Measurements from ENCODE around the gene ZNF217.

DNA sequence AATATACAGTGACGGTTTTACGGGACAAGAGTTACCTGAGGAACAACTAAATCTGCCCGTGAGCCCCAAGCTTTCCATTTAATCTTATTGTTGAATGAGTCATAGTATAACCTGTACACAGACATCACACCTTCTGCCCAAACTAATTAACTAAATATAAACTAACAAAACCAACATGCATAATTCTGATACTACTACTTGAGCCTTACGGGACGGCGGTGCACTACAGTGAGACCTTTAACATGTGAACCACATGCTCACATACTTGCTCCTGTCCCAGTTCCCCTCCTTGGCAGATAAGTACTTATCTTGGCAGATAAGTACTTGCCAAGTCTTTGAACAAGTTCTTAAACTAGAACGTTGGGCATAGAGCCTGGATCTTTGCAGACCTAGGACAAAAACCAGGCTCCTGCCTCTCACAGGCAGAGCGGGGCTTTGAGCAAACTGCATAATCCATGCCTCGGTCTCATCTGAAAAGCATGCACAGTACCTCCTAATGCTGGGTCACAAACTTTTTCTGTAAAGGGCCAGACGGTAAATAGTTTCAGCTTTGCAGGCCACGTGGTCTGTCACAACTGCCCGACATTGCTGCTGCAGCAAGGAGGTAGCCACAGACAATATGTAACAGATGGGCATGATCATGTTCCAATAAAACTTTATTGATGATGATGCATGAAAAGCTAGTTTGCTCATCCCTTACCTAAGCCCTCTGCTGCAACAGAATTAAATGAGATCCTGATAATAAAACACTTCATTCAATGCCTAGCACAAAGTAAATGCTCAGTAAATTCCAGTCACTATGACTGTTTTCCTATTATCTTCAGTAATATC lies 23.0 kb downstream of the ZNF217 start:
- TF ChIP-seq, protein P1, sequence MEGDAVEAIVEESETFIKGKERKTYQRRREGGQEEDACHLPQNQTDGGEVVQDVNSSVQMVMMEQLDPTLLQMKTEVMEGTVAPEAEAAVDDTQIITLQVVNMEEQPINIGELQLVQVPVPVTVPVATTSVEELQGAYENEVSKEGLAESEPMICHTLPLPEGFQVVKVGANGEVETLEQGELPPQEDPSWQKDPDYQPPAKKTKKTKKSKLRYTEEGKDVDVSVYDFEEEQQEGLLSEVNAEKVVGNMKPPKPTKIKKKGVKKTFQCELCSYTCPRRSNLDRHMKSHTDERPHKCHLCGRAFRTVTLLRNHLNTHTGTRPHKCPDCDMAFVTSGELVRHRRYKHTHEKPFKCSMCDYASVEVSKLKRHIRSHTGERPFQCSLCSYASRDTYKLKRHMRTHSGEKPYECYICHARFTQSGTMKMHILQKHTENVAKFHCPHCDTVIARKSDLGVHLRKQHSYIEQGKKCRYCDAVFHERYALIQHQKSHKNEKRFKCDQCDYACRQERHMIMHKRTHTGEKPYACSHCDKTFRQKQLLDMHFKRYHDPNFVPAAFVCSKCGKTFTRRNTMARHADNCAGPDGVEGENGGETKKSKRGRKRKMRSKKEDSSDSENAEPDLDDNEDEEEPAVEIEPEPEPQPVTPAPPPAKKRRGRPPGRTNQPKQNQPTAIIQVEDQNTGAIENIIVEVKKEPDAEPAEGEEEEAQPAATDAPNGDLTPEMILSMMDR (IDR thresholded peaks at IDR 0.05; ENCODE audit: insufficient read depth, low read length) = no peak
- TF ChIP-seq POLR2AphosphoS5 (IDR thresholded peaks at IDR 0.05; ENCODE audit: low read depth) (no peak), SPI1 (IDR thresholded peaks at IDR 0.05; ENCODE audit: borderline replicate concordance, low read depth) (no peak), GABPA (IDR thresholded peaks at IDR 0.05; ENCODE audit: low read depth) (no peak)
- TF ChIP-seq, protein P2, sequence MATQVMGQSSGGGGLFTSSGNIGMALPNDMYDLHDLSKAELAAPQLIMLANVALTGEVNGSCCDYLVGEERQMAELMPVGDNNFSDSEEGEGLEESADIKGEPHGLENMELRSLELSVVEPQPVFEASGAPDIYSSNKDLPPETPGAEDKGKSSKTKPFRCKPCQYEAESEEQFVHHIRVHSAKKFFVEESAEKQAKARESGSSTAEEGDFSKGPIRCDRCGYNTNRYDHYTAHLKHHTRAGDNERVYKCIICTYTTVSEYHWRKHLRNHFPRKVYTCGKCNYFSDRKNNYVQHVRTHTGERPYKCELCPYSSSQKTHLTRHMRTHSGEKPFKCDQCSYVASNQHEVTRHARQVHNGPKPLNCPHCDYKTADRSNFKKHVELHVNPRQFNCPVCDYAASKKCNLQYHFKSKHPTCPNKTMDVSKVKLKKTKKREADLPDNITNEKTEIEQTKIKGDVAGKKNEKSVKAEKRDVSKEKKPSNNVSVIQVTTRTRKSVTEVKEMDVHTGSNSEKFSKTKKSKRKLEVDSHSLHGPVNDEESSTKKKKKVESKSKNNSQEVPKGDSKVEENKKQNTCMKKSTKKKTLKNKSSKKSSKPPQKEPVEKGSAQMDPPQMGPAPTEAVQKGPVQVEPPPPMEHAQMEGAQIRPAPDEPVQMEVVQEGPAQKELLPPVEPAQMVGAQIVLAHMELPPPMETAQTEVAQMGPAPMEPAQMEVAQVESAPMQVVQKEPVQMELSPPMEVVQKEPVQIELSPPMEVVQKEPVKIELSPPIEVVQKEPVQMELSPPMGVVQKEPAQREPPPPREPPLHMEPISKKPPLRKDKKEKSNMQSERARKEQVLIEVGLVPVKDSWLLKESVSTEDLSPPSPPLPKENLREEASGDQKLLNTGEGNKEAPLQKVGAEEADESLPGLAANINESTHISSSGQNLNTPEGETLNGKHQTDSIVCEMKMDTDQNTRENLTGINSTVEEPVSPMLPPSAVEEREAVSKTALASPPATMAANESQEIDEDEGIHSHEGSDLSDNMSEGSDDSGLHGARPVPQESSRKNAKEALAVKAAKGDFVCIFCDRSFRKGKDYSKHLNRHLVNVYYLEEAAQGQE (IDR thresholded peaks at IDR 0.05; ENCODE audit: insufficient replicate concordance, low read depth) = no peak
